Left ventricle myocardium inferior (tissue), 1 donor: ENCODE results near the gene GSDMA. TPM values are rescaled to one million over a fixed set of nuclear protein-coding genes. Genes with fewer than 3 reads are reported as not detected.

Source experiments
- DNase-seq: peaks from one replicate; pipeline ENCODE4 v3.0.0-alpha.2; 2020
- H3K27ac ChIP-seq: fragments of 200-600 bp; replicated peaks from 2 replicates; pipeline ENCODE4 v1.8.0; 2021
- H3K27me3 ChIP-seq: fragments of 200-600 bp; 2 replicates; pipeline ENCODE4 v1.8.0; 2021; ENCODE audit warnings: low read depth
- H3K36me3 ChIP-seq: fragments of 200-600 bp; 2 replicates; pipeline ENCODE4 v1.8.0; 2021
- H3K4me1 ChIP-seq: fragments of 200-600 bp; 2 replicates; pipeline ENCODE4 v1.8.0; 2021
- H3K4me3 ChIP-seq: fragments of 200-600 bp; 2 replicates; pipeline ENCODE4 v1.8.0; 2021; ENCODE audit warnings: mild to moderate bottlenecking, moderate library complexity
- H3K9me3 ChIP-seq: fragments of 200-600 bp; replicated peaks from 2 replicates; pipeline ENCODE4 v1.8.0; 2021
- CTCF ChIP-seq: fragments of 200-600 bp; IDR thresholded peaks from 2 replicates; pipeline ENCODE4 v1.8.0; 2021; ENCODE audit warnings: antibody characterized with exemption, mild to moderate bottlenecking, borderline replicate concordance
- intact Hi-C: fragments of 100-400 bp; cut with micrococcal nuclease; formaldehyde crosslinking; loops from one replicate; pipeline ENCODE4 v1.11.0; 2022
- total RNA-seq: library from RNA; stranded (reverse); fragmentation: NEBNext Ultra II Directional; extraction: Animal tissue kit (Norgen Biotek cat#: 25700); gene quantifications from one replicate; pipeline ENCODE4 v1.2.1, GENCODE V29; 2021
- donor health status: DM: no; HTN: yes; CAD: no; lungs with severe emphysema.

GSDMA gene
- total RNA-seq, 1 donor from 2014 or later = 0.66 TPM

- Histone ChIP-seq H3K36me3 (no peaks in the 10 kb centered on the region), H3K4me1 (peaks cover 26% of the 10 kb centered on the region), H3K27ac (peak overlapping the region; percentile 71), H3K27me3 (no peaks in the 10 kb centered on the region), H3K9me3 (no peaks in the 10 kb centered on the region), H3K4me3 (peak overlapping the region; percentile 64)
- intact Hi-C loops = no loop called here
- no peak for TF ChIP-seq CTCF
- DNase-seq = no peak
These were observed 10.7 kb upstream of the GSDMA start for GRCh38 chr17:39951924-39952679.

- peak; percentile 99 for DNase-seq
- TF ChIP-seq CTCF = no peak
- intact Hi-C loops = no loop called here
- H3K27ac ChIP-seq = peak overlapping the region; percentile 71
- H3K4me3 ChIP-seq = peak overlapping the region; percentile 64
- H3K27me3 ChIP-seq = no peaks in the 10 kb centered on the region
- H3K9me3 ChIP-seq = no peaks in the 10 kb centered on the region
- peaks cover 26% of the 10 kb centered on the region for H3K4me1 ChIP-seq
- H3K36me3 ChIP-seq = no peaks in the 10 kb centered on the region
These were observed 9.9 kb upstream of the GSDMA start for GRCh38 chr17:39952680-39953470.

- no peak for DNase-seq
- intact Hi-C loops = no loop called here
- peak overlapping the region; percentile 70 for H3K27ac ChIP-seq
- H3K4me3 ChIP-seq = peak overlapping the region; percentile 64
- no peaks in the 10 kb centered on the region for H3K36me3 ChIP-seq
- H3K27me3 ChIP-seq = no peaks in the 10 kb centered on the region
- peaks cover 26% of the 10 kb centered on the region for H3K4me1 ChIP-seq
- TF ChIP-seq CTCF = no peak
- H3K9me3 ChIP-seq = no peaks in the 10 kb centered on the region
These were observed 9.3 kb upstream of the GSDMA start for GRCh38 chr17:39953471-39953888.

- no peaks in the 10 kb centered on the region for H3K36me3 ChIP-seq
- intact Hi-C loops = no loop called here
- no peak overlapping the region for H3K27ac ChIP-seq
- no peak overlapping the region for H3K4me3 ChIP-seq
- no peak for DNase-seq
- no peaks in the 10 kb centered on the region for H3K27me3 ChIP-seq
- TF ChIP-seq CTCF = no peak
- H3K4me1 ChIP-seq = peaks cover 29% of the 10 kb centered on the region
- no peaks in the 10 kb centered on the region for H3K9me3 ChIP-seq
These were observed 7.9 kb upstream of the GSDMA start for GRCh38 chr17:39954876-39955275.

- Histone ChIP-seq H3K27ac (no peak overlapping the region), H3K27me3 (no peaks in the 10 kb centered on the region), H3K4me1 (peaks cover 24% of the 10 kb centered on the region), H3K4me3 (no peak overlapping the region), H3K36me3 (no peaks in the 10 kb centered on the region), H3K9me3 (no peaks in the 10 kb centered on the region)
- intact Hi-C loops = no loop called here
- no peak for DNase-seq
- TF ChIP-seq CTCF = no peak
These were observed 7.0 kb upstream of the GSDMA start for GRCh38 chr17:39955726-39956225.
